Motor neuron (in vitro differentiated cells): Measurements from ENCODE around the gene DLX6. TPM values are rescaled to one million over a fixed set of nuclear protein-coding genes. Genes with fewer than 3 reads are reported as not detected.
A peak's percentile ranks its signal among the peaks of the same experiment; 100 is the strongest.

ENCODE experiments used
- ATAC-seq, 8 experiments: fragments of 200-7000 bp; cut with Tn5 transposase; replicated peaks in 6 of 8; 2 replicates each; pipeline ENCODE4 v1.8.0; 2021; ENCODE audit warnings: mild to moderate bottlenecking in 8 of 8, moderate library complexity in 8 of 8
- H3K27ac ChIP-seq, 2 donors: fragments of 250-450 bp; sonication (Bioruptor Pico); 2 replicates each; pipeline ENCODE4 v1.9.0; 2021; ENCODE audit warnings: antibody characterized with exemption in 2 of 2, mild to moderate bottlenecking in 2 of 2, moderate library complexity in 1 of 2
- H3K4me1 ChIP-seq, 2 donors: fragments of 250-450 bp; sonication (Bioruptor Pico); replicated peaks in 1 of 2; 2 replicates each; pipeline ENCODE4 v1.6.1; 2021; ENCODE audit warnings: antibody characterized with exemption in 2 of 2, mild to moderate bottlenecking in 2 of 2, moderate library complexity in 1 of 2
- H3K4me3 ChIP-seq, 5 donors: fragments of 250-450 bp; sonication (Bioruptor Pico); 2 replicates each; pipeline ENCODE4 v1.9.0; 2021; ENCODE audit warnings: antibody characterized with exemption in 5 of 5, mild to moderate bottlenecking in 5 of 5, moderate library complexity in 4 of 5
- WGBS, 10 experiments: fragments of 450-650 bp; shearing (Covaris generic); methylation state at CpG; one replicate each; pipeline ENCODE4 v1.0.0; 2022; 5-methylcytosine and 5-hydroxymethylcytosine counted together
- in situ Hi-C, 9 experiments: fragments of 400-800 bp; cut with MboI; loops; one replicate each; pipeline ENCODE4 v1.15.0; 2021; ENCODE audit warnings: low sequenced_read_pairs in 9 of 9, low pct_unique_long_range_greater_than_20kb in 2 of 9; ENCODE audit not compliant: unreplicated experiment in 9 of 9
- total RNA-seq, 8 experiments: library from RNA; unstranded; fragments of 300-600 nt; gene quantifications; 2 replicates each; pipeline versions ENCODE4 v1.2.3 to v1.2.4, GENCODE V29; 2022

DLX6 gene
- total RNA-seq, 8 experiments from 2014 or later, result 0.10 to 5.5 (median 0.88) TPM; not detected in 1

DNA sequence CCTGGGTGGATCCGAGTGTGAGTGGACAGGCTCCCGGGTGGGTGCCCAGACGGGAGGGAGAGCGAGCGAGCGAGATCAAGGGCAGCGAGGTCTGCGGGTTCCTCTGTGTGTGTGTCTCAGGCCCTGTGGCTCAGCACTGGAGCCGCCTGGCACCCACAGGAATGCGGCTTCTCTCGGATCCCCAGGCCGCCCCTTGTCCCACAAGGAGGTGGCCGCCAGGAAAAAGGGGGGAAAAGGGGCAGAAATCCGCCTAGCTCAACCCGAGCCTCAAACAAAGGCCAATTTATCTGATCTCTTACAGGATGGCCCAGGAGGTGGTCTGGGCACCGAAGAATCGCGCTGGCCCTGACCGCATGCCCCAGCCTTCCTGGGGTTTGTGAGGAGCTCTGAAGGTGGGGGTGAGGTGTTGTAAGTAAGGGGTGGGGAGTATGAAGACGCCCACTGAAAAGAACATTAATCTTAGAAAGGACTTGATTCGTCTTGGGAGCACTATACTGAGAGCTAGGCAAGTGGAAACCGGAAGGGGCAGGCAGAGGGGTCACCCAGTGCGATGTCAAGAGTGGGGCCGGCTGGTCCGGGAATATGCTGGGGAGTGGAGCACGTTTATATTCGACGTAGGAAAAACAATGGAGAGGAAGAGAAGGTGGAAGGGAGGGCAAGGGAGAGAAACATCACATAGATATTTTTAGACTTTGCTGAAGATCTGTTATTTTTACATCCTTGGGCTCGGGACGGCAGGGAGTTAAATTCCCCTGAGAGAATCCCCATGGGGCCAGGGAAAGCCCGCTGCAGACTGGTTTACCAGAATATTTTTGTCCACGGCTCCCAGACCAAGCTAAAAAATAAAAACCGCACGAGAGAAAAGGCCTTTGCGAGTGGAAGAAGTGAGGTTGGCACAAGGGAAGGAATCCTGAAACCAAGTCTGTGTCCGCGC lies 12.1 kb downstream of the DLX6 start:
- Histone ChIP-seq H3K4me3 (no peak overlapping the region), H3K27ac (no peak overlapping the region), H3K4me1 (peaks cover 4 to 6% of the 10 kb centered on the region in 2 donors)
- WGBS, 10 experiments, result 4 to 68% (median 10%) methylated on average over 3 to 17 of the region's 37 CpGs
- peak in 4 of 8 experiments; percentile 9 to 39 (median 17) for ATAC-seq
- in situ Hi-C loops, result loop anchor here in 1 of 9 experiments (25.0 kb wide), 1 partner anchor 605 kb away; no protein-coding TSS in a partner anchor

DNA sequence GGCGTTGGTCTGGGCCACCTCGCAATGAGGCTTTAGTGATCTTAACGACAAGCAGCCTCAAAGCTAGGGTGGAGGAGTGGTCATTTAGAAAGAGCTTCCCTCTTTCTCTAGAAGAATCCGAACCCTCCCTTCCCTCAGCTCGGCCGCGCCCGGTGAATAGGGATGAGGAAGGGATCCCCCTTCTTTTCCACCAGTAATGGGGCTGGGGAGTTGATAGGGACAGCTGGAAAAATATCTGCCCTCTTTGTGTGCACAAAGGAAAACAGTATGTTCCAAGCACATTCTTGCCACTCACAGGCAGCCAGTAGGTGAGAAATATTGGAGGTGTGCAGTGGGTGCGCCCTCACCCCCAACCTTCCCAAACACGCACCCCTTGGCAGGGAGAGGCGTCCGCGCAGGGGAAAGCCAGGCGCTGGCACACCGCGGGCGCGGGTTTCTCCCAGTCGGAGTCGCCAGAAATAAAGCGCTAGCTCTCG lies 12.8 kb downstream of the DLX6 start:
- no peak overlapping the region for H3K27ac ChIP-seq
- peaks cover 4 to 6% of the 10 kb centered on the region in 2 donors for H3K4me1 ChIP-seq
- WGBS, 10 experiments, result 0 to 67% (median 7%) methylated on average over 3 to 8 of the region's 22 CpGs; no CpG with 5 or more reads in 3 of the 10 experiments
- no peak for ATAC-seq
- no peak overlapping the region for H3K4me3 ChIP-seq
- in situ Hi-C loops, result loop anchor here in 1 of 9 experiments (25.0 kb wide), 1 partner anchor 606 kb away; no protein-coding TSS in a partner anchor

DNA sequence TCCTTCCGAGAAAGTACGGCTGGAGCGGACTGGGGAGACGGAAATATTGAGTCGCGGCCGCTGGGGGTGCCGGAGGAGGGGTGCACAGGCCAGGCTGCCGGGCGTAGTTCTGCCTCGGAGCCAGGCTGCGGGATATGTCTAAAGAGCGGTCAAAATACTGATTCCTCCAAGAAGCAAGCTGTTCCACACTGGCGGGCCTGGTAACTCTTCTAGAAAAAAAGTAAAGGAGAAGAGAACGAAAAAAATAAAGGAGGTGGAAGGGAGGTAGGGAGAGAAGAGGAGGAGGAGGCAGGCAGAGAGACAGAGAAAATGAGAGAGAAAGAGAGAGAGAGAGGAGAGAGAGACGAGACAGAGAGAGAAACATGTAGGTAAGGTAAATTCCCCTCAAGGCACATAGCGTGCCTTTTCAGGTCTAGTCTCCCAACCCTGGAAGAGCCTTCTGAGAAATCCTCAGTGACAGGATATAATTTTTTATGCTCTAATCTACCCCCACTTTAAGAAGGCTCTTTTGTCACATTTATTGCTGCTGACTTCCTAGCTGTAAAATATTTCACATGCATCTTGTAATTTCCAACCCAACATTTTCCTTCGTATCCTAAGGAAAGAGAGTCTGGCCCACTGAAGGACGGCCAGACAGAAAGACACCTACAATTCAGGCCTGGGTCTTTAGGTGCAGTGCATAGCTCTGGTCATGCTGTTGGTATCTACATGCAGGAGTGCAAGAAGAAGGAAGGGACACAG lies 13.6 kb downstream of the DLX6 start:
- Histone ChIP-seq H3K4me3 (no peak overlapping the region), H3K27ac (no peak overlapping the region), H3K4me1 (peaks cover 6% of the 10 kb centered on the region in 2 donors)
- WGBS, 10 experiments, result 0 to 90% (median 15%) methylated on average over 2 to 19 of the region's 19 CpGs
- in situ Hi-C loops, result loop anchor here in 1 of 9 experiments (25.0 kb wide), 1 partner anchor 607 kb away; no protein-coding TSS in a partner anchor
- no peak for ATAC-seq

DNA sequence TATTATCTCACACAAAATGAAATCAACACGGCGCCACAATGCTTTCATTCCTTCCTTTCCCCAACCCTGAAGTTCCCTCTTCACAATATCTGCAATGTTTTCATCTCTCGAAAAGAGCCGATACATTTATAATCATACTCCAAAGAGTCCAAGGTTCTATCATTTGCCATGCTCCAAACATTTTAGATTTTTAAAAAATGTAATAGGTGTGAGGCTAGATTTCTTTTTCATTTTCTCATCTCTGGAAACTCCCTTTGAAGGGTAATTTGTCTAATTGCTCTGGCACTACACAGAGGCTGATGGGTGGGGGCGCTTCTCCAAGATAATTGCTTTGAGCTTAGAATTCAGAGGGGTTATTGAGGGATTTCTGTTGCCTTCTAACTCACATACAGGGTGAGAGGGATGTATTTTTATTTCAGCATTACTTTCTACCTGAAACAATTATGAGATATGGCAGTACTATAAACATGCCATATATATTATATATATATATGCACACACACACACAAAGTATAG lies 14.4 kb downstream of the DLX6 start:
- in situ Hi-C loops, result loop anchor here in 3 of 9 experiments (10.0 to 25.0 kb wide), 3 partner anchors 607 to 1105 kb away; no protein-coding TSS in a partner anchor
- H3K4me1 ChIP-seq, result peaks cover 6 to 10% of the 10 kb centered on the region in 2 donors
- 4 to 85% (median 27%) methylated on average over 2 to 5 of the region's 5 CpGs for WGBS, 10 experiments
- no peak overlapping the region for H3K4me3 ChIP-seq
- no peak for ATAC-seq
- no peak overlapping the region for H3K27ac ChIP-seq

DNA sequence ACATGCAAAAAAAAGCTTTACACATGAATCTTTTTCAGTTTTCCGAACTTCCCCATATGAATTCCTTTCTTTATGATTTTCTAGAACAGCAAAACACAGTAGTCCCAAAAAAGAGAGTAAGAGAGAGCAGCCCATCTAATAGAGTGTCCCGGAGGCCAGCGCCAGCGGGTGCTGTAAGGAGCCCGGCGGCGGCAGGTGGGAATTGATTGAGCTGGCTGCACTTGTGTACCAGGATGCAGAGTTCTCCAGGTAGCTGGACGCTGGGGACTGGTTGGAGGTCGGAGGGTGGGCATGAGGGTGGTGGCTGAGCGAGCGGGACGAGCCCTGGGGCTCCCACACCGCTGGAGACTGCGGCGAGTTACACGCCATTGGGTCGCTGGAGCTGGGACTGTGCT lies 15.2 kb downstream of the DLX6 start:
- H3K27ac ChIP-seq, result no peak overlapping the region
- ATAC-seq, result no peak
- H3K4me3 ChIP-seq, result no peak overlapping the region
- WGBS, 10 experiments, result 0 to 38% (median 20%) methylated on average over 1 to 13 of the region's 17 CpGs; no CpG with 5 or more reads in 1 of the 10 experiments
- peaks cover 6 to 10% of the 10 kb centered on the region in 2 donors for H3K4me1 ChIP-seq
- in situ Hi-C loops, result loop anchor here in 3 of 9 experiments (10.0 to 25.0 kb wide), 3 partner anchors 608 to 1106 kb away; no protein-coding TSS in a partner anchor

DNA sequence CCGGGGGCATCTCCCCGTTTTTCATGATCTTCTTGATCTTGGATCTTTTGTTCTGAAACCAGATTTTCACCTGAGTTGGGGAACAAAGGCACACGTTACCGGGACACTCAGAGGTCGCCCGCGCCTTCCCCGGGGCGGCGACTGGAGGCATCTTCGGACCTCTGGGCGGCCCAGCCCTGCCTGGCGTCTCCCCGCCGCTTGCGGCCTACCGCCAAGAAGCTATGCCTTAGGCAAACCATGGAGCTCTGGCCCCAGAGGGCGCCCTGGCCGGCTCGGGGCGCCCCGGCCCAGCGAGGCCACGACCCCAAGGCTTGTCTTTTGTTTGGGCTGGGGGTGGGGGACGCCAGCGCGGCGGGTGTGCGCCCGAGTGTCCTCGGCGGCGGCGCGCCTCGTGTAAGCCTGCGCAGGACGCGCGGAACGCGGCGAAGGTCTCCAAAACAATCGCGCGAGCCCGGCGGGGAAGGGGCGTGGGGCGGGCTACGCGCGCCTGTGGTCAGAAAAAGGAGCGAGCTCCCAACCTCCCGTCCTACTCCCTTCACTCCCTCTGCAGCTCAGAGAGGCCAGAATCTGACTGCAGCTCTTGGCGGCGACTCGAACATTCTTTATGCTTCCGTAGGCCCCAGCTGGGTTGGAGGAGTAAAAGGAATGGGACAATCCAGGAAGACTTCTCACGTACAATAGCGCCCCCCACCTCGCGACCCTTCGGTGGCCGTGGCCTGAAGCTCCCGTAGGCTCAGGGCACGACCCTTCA lies 15.8 kb downstream of the DLX6 start:
- Histone ChIP-seq H3K27ac (no peak overlapping the region), H3K4me1 (peaks cover 6 to 9% of the 10 kb centered on the region in 2 donors), H3K4me3 (no peak overlapping the region)
- in situ Hi-C loops, result loop anchor here in 3 of 9 experiments (10.0 to 25.0 kb wide), 3 partner anchors 609 to 1106 kb away; no protein-coding TSS in a partner anchor
- whole genome bisulfite sequencing, 10 experiments, result 0 to 25% (median 9%) methylated on average over 3 to 23 of the region's 67 CpGs; no CpG with 5 or more reads in 5 of the 10 experiments
- ATAC-seq, result no peak

DNA sequence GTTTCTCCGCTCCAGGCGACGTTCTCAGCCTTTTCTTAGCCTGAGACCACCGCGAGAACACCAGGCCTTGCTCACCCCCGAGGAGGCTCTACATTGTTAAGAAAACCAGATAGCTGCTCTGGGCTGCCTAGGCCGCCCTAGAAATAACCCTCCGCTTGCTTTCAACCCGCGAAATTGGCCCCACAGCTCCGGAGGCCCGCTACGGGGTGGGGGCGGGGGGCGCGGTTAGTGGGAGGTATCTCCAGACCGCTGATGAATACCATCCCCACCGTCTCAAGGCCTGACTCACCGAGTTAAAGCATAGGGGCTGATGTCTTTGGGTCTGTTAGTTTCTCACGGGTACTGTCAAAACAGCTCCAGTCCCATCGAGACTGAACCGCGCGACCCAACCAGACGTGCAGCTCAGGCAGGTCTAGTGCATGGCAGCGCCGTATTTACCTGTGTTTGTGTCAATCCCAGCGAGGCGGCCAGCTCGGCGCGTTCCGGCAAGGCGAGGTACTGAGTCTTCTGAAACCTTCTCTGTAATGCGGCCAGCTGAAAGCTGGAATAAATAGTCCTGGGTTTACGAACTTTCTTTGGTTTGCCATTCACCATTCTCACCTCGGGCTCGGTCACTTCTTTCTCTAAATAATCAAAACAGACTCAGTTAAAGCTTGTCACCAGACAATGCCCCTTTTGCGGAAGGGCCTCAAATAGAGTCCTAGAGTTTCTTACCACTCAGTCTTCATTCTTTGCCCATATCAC lies 16.6 kb downstream of the DLX6 start:
- in situ Hi-C loops, result loop anchor here in 3 of 9 experiments (10.0 to 25.0 kb wide), 3 partner anchors 610 to 1107 kb away; no protein-coding TSS in a partner anchor
- 6 to 100% (median 29%) methylated on average over 3 to 11 of the region's 39 CpGs for WGBS, 10 experiments
- Histone ChIP-seq H3K27ac (no peak overlapping the region), H3K4me3 (no peak overlapping the region), H3K4me1 (peaks cover 4 to 6% of the 10 kb centered on the region in 2 donors)
- no peak for ATAC-seq

DNA sequence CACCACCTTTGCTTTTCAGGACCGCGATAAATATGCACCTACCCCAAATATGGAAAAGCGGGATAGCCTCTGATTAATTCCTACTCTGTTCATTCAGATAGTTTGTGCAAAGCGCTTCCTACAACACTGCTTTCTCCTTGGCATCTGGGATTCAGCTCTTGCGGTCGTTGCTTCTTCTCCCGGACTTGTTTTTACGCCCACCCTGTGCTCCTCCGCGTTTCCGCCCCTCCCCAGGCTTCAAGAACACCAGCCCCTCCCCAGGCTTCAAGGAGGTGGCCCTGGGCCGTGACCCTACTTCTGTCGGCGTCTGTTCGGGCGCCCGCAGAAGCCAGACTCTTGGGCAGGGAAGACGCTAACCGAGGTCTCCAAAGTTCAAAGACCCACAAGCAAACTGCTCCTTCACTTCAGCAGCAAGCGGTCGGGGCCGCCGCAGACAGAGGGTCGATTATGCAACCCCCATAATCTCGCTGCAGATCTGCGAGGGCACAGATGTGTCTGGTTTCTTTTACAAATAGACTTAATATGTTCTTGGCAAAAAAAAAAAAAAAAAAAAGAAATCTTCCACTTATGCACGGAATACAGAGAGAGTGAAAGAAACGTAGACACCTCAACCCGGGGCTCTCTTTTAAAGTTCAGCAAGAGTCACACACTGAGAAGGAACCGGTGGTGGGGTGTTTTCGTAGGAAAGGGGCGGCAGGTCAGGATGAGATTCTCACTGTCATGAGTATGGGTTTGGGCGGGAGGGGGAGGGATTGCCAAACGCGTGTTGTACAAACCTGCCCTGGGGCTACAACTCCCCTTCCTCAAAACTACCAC lies 17.3 kb downstream of the DLX6 start:
- H3K4me1 ChIP-seq, result peaks cover 3 to 6% of the 10 kb centered on the region in 2 donors
- H3K4me3 ChIP-seq, result no peak overlapping the region
- in situ Hi-C loops, result loop anchor here in 3 of 9 experiments (10.0 to 25.0 kb wide), 3 partner anchors 610 to 1108 kb away; no protein-coding TSS in a partner anchor
- ATAC-seq, result no peak
- WGBS, 10 experiments, result 0 to 40% (median 10%) methylated on average over 1 to 16 of the region's 35 CpGs
- H3K27ac ChIP-seq, result no peak overlapping the region

DNA sequence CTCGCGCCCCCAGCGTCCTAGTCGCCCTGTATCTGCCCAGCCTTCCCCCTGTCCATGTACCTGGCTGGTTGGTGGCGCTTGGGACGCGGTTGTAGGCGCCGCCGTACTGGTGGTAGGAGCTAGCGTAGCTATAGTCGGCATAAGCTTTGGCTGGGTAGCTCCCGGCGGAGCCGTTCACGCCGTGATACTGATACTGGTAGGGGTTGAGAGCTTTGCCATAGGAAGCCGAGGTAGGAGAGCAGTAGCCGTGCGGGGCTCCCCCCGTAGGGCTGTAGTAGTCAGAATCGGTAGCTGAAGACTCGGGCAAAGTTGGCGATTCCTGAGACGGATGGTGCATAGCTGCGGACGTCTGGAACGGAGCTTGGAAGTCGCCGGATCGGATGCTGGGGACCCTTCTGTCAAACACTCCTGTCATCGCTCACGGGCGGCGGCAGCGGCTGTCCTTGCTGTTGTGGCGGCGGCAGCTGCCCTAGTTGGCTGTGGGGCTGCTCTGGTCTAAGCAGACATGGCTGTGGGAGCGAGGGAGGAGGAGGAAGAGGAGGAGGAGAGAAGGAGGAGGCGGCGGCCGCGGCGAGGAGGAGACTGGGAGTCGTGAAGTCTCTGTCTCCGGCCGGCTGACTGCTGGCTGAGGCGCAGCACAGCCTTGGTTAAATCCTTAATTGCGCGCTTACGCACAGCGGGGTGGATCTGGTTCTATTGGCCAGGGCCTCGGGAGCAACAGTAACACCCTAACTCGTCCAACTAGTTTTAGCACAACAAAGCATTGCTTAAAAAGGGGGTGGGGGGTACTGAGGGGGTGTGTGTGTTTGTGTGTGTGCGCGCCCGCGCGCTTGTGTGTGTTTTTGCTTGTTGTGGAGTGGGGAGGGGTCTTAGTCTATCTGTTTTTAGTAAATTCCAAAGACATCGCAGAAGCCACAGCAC lies 19.1 kb downstream of the DLX6 start, which contains the start of gene DLX5:
DLX5 (minus strand) TSS at position 623 of the 921 bp plus-strand sequence; CDS start at position 415, 208 bp downstream.
- in situ Hi-C loops, result loop anchor here in 7 of 9 experiments (10.0 to 25.0 kb wide), 6 partner anchors 612 to 1312 kb away; no protein-coding TSS in a partner anchor
- H3K4me1 ChIP-seq, result peaks cover 3 to 6% of the 10 kb centered on the region in 2 donors
- H3K4me3 ChIP-seq, result peak within 1 kb of the TSS; percentile 4 to 29 (median 26)
- peak; percentile 47 to 78 (median 66) for ATAC-seq
- WGBS, 10 experiments, result 0 to 4% (median 1%) methylated on average over 1 to 14 of the region's 60 CpGs; no CpG with 5 or more reads in 5 of the 10 experiments
- no peak within 1 kb of the TSS for H3K27ac ChIP-seq

DNA sequence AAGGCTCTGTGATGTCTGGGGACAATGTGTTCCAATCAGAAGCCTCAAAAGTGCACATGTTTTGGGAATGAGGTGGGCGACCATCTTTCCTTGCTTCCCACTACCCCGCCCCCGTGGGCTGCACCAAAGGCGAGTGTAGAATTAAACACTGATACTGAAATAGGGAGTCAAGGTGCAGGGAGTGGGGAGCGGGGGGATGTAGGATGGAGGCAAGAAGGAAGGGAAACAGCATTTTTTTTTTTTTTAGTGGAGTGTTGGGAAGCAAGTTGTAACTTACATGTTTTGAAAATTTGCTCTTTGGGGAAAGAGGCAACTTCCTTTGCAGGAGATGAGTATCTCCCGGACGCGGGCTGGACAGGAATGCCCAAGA lies 19.8 kb downstream of the DLX6 start:
- WGBS, 10 experiments, result 0 to 45% (median 8%) methylated on average over 1 to 8 of the region's 8 CpGs; no CpG with 5 or more reads in 2 of the 10 experiments
- no peak for ATAC-seq
- no peak overlapping the region for H3K27ac ChIP-seq
- in situ Hi-C loops, result loop anchor here in 7 of 9 experiments (10.0 to 25.0 kb wide), 6 partner anchors 613 to 1313 kb away; no protein-coding TSS in a partner anchor
- no peak overlapping the region for H3K4me3 ChIP-seq
- H3K4me1 ChIP-seq, result peaks cover 3 to 6% of the 10 kb centered on the region in 2 donors
